GM18868 (cell line): ENCODE results near the gene GABRG3.
"Not testable (repeated sequence)": the region's sequence is repeated elsewhere in the genome, so short reads cannot be mapped to it uniquely, and the experiment has no call there.

ENCODE experiments used
- ATAC-seq: cut with Tn5 transposase; IDR thresholded peaks from one replicate; pipeline ENCODE4 v1.9.1; 2021; ENCODE audit warnings: mild to moderate bottlenecking, moderate library complexity; ENCODE audit not compliant: unreplicated experiment

Gene GABRG3

DNA sequence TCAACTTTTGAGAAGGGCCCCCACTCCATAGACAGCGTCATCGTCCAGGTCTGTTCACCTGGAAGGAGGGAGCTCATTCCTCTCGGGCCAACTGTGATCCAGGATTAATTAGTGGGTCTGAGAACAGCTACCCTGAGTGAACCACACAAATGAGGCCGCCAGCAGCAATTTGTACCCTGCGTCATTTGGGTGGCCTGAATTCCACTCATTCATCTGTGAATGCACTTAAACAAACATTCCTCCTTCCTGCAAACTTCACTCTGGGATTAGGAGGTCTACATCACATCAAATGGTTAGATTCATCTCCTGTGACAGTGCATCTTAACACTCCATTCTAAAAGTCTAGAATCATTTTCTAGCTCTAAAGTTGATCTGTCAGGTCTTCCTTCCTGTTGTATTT, 201.8 kb downstream of the GABRG3 start:
- no peak for ATAC-seq

DNA sequence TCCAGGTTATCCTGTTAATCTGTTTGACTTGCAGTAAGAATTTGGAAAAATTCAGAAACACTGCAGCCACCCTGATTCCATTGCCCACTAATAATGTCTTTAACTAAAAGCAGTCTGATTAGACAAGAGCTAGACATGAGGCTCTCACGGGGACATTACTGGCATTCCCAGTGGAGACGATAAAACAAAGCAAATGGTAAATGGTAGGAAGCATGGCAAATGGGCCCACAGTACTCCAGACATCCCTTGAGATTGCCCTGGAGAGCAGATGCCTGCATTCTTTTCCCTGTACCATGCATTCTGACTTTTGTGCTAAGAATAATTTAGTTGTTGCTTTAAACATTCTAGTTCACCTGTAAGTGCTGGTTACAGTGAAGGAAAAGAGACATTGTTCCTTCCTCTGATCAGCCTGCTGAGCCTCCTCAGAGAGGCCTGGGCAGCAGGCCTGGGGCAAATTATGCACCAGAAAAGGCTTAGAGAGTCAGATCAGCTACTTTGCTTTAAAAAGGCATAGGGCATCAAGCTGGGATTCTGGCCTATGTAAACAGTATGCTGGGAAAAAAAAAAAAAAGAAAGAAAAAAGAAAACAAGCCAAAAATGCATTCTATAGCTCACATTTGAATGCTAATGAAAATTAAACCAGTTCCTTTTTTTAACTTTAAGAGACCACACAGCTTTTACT, 204.6 kb downstream of the GABRG3 start:
- ATAC-seq, result no peak

DNA sequence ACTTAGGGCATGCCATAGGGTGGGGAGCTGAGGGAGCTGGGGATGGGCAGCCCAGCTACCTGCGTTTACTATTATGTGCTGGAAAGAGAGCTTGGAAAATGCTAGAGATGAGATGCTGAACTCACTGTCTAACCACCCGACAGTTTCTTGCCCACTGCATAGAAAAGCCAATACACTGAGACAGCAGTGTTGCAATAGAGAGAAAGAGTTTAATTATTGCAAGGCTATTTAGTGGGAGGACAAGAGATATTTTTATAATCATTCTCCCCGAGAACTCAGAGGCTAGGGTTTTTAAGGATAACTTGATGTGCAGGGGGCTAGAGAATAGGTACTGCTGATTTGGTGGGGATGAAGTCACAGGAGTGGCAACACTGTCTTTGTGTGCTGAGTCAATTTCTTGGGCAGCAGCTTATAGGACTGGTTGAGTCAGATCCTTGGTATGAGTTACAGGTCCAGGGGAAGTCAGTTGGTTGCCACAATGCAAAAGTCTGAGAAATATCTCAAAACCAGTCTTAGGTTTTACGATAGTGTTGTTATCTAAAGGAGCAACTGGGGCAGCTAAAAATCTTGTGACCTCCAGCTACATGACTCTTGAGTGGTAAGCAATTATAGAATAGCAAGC, 205.9 kb downstream of the GABRG3 start:
- ATAC-seq, result no peak

DNA sequence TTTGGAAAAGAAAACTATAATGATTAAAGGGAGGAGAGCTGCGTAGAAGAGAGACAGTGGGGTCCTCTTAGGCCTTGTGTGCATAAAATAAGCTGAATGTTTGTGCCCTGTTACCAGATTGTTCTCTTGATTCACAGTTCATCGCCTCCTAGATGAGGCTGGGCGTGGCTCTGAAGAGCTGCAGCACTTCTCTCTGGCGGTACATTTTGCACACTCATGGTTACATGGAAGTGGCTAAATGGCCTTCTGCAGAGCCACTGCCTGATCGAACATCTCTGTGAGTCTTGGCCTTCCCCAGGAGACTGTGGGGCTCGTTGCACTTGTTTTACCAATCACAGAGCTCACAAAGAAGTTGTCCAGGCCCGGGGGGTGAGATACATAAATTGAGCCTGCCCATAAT, 208.8 kb downstream of the GABRG3 start:
- ATAC-seq, result no peak

DNA sequence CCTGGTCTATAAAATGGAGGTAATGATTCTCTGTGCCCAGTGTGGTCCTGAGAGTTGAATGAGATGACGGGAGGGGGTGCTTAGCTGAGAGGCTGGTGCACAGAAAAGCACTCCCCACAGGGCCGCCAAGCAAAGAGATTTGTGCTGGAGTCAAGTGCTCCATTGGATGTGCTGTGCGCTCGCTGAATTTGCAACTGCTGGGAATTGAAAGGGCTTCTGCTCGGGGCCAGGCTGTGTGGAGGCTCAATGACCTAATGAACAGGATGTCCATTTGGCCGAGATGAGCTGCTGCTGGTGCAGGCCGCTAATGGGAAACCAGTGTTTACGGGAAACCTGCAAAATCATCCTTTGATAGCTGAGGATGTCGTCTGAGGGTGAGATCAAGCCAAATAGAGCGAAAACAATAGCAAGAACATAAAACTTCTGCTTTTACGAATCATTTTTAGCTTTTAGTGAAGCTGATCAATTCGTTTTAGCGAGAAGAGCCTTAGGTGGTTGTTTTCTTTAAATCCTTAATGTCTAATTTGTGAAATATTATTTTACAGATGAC, 211.7 kb downstream of the GABRG3 start:
- ATAC-seq, result no peak

DNA sequence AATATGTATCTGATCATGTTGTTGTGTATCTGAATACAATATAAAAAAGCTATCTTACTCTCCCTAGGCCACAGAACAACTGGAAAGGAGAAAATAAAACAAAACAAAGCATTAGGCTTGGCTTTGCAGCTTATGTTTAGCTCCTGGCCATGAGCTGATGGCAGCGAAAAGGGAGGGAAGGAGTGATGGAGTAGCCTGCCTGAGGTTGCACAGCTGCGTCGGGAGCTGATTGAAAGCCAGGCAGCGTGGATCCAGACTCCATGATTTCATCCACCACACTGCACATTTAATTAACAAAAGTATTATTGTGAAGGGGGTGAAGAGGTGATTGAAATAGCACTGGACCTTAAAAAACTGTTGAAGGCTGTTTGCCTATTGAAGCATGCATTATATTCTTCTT, 212.2 kb downstream of the GABRG3 start:
- no peak for ATAC-seq

DNA sequence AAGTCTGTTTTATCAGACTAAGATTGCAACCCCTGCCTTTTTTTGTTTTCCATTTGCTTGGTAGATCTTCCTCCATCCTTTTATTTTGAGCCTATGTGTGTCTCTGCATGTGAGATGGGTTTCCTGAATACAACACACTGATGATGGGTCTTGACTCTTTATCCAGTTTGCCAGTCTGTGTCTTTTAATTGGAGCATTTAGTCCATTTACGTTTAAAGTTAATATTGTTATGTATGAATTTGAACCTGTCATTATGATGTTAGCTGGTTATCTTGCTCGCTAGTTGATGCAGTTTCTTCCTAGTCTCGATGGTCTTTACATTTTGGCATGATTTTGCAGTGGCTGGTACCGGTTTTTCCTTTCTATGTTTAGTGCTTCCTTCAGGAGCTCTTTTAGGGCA, 220.5 kb downstream of the GABRG3 start:
- not testable (repeated sequence) for ATAC-seq

DNA sequence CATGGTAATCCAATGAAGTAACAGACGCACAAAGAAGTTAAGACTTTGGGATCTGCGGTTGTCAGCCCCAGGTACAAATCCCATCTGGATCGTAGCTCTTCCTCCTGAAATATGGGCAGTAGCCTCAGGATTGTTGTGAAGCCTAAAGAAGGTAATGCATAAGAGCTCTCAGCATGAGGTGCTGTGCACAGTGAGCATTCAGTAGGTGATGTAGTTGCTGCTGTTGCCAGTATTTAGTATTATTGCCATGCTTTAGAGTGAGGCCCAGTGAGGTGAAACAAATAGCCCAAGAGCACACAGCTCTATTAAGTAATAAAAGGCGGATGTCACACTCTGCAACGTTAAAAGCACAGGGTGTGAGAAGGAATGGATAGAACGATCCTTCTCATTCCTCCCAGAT, 225.7 kb downstream of the GABRG3 start:
- ATAC-seq, result no peak

DNA sequence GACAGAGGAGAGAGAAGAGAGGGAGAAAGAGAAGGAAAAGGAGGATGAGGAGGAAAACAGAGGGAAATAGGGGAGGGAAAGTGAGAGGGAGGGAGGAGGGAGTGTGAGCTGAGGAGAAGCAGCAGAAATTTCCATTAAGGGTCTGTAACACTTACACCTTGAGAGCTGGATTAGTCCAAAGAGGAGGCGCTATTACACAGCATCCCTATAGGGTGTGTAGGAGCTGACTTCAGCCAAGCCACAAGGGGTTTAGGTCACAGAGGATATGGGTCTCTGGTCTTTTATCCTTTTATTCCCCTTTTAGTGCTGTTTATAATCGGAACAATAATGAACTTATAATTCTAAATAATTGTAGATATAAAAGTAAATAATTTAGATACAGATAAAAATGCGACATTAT, 230.4 kb downstream of the GABRG3 start:
- no peak for ATAC-seq

DNA sequence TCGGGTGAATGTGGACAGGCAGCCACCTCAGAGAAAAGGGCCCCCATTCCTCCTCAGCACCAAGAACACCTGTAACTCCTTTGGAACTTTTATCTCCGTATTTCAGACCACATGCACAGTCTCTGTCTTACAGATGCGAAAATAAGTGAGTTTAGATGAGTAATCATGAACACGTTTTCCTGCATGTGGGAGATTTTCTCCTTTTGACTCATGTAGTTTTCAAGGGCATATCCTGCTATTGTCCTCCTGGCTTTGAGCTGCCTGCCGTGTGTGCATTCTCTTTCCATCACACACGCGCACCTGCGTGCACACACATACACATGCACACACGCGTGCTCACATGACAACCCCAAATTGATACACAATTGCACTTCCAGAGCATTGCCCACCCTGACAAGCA, 239.2 kb downstream of the GABRG3 start:
- ATAC-seq, result no peak

DNA sequence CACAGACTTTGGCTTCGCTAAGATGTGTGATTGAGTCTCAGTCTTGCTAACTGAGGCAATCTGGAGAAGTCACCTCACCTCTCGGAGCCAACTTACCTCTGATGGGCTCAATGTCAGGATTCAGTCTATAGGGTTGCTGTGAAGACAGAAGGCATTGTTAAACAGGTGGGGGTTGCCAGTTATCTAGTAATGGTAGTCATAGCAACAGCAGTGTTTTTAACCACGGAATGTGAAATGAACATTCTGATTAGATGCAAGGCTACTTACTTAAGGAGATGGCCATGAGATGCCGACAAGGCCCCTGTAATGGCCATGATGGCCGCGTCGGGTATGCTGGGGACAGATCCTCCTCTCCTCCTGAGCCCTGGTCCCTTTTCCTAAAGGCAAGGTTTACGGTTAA, 243.1 kb downstream of the GABRG3 start:
- no peak for ATAC-seq

DNA sequence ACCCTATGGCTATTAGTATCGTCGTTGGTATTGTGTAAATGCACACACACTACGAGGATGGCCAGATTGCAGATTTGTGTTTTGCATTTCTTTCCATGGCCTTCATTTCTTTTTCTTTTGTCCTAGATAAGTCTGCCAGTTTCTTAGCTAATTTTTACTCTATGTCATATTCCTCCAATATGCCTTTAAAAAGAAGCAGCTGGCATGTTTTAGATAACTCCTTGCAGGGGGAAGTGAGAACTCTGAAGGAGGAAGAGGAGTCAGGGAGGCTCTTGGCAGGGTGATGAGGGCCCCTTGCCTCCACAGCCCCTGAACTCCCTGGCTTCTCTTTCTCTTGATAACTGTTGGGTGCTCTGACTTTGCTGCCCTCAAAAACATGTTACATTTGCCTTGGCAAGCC, 244.0 kb downstream of the GABRG3 start:
- no peak for ATAC-seq

DNA sequence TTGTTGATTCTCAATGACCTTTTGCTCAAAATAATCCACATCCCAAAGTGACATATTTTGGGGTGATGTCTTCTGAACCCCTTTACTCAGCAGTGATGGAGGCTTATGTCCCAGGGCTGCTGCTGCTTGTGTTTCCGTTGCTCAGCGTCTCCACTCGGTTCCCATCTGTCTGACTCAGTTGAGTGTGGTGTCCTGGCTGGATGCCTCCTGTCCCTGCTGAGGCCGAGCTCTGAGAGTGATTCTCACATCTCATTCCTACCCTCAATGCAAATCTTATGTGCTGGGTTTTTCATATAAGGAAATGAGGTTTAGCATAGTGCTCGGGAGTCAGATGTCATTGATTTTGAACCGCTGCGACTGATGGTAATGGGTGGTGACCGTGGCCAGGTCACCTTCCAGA, 247.4 kb downstream of the GABRG3 start:
- ATAC-seq, result no peak

DNA sequence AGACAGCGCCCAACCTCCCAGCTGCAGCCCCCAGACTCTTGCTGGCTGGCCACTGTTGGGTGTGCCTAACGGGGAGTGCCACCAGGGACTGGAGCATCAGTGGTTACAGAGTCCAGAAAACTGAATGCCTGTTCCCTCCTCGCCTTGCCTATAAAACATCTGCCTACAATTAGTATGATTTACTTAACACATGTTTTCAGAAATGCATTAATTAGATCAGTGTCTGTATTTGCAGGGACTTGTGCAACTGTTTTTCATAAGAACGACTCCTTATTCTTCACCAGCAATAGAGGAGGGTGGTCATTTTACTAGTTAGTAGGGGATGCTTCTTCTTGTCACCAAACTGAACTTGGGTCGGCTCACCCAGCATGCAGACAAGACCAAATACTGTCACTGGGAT, 248.7 kb downstream of the GABRG3 start:
- ATAC-seq, result no peak

DNA sequence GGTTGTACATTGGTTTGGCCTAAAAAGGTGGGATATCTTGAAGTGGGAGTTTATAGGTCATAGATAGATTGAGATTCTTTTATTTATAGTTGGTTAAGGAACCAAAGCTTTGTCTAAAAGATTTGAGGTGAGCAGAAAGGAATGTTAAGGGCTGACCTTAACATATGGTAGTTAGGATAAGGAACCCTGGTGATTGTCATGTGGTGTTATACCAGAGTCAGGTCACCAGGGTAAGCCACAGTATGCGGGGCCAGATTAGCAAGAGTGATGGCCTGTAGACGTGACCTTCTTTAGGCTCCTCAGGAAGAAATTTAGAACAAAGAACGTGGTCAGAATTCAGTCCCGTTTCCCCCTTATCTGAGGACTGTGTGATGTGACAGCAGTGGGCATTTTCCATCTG, 249.2 kb downstream of the GABRG3 start:
- no peak for ATAC-seq

DNA sequence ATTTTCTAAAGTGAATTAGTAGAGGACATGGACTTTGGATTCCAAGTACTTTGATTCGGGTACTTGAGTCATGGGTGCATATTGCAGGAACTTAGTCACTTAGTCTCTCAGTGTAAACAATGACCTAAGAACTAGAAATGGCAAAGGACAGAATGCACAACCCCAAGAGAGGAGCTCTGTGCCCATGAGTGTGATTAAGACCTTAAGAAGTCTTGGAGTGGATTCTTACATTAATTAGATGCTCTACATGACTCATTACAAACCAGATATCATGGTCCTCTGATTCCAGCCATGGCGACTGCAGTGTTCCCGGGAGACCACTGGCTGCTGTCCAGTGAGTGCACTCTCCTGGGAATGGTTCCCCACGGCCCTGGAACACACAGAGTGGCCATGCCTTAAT, 251.5 kb downstream of the GABRG3 start:
- ATAC-seq, result no peak

DNA sequence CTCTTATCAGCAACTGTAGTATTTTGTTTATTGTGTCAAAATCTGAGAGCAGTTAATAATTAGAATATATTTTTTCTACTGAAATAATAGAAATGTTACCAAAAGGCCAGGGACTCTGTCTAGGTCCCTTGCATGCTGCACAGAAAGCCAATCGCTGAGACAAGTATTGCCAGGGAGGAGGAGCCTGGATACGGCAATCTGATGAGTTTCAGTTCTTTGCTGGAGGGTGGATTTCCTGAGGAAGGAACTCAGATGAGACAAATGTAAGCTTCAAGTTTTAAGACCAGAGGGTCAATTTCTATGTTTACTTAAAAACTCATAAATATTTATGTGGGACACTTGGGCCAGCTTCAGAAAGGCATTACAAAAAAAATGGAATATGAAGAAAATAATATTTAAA, 252.2 kb downstream of the GABRG3 start:
- no peak for ATAC-seq

DNA sequence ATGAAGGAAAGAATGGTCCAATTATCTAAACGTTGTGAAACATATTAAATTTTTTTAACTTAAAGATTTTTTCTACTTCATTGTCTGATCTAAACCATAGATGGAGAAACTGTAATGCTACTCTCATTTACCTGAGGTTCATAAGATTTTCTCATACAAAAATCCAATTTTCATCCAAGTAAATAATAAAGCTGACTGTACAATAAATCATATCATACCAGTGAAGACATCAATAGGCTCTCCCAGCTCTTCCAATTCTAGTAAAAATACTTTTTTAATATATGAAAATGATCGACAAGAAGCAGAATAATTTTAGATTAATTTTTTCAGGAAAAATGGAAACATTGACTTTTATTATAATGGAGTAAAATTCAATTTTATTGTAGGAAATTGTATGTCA, 260.8 kb downstream of the GABRG3 start:
- ATAC-seq, result no peak

DNA sequence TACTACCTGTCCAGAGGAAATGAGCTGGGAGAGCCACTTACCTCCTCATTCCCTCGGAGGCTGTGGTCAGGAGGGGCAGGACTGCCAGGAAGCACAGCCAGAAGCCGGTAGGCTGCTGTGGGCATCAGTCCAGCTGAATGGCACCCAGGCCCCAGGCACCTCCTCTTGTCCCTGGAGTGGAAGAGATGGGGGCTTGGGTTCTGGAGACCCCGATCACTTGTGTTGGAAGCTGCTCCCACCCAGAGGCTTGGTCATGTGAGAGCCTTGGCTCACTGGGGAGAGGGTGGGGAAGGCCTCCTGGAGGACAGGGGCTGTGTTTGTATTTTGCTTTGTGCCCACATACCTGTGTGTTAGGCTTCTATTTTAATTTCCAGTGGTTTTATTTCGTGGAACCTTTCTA, 261.9 kb downstream of the GABRG3 start:
- ATAC-seq, result no peak

DNA sequence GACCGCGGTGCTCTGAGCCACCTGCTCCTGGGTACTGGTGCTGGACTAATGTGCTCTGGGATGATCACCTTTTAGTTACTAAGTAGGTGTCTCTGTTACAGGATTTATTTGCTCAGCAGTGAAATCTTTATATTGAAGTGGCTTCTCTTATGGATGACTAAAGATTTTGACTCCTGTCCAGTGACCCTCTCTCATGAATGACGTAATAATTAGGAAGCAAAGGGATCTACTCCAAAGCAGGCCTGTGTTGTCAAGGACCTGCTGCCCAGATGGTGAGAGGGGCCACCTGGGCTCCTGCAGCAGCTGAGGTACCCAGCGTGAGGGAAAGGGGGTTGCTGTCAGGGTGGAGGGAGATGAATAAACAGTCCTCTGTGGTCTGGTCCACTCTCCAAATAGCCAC, 263.6 kb downstream of the GABRG3 start:
- ATAC-seq, result no peak

DNA sequence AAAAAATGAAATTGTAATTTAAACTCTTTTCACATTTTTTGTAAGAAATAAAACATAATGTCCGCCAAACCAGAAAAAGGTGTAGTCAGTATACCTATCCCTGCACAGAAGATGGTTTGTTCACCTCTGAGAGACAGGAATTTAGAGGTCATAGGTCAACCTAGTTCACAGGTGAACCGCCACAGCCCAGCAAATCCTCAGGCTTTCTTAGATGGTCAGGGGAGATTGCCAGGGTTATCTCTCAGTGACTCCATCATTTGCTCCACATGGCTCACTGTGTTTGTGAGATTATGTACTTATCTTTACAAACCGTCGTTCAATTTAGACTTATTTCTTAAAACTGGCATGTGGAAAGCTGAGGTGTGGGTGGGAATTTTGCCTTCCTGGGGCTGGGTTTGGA, 264.2 kb downstream of the GABRG3 start:
- ATAC-seq, result no peak

DNA sequence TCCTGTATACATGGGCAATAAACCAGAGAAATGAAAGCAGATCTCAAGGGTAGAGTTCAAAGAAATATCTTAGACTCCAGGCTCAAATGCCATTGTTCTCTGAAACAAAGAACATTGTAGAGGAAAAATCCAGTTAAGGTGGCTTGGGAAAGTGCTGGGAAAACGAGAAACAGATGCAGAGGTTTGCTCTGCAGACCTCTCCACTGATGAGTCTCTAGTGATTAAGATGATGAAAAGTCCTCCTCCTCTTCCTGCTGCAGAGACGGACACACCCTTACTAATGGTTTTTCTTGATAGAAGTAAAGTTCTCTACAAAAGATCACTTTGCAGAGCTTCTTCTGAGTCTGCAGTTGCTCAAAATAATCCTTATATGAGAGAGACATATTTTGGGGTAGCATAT, 264.7 kb downstream of the GABRG3 start:
- no peak for ATAC-seq
